GM18519 (cell line): ENCODE results near the gene FZD8.
"Not testable (repeated sequence)": the region's sequence is repeated elsewhere in the genome, so short reads cannot be mapped to it uniquely, and the experiment has no call there.

Experiments
- ATAC-seq: cut with Tn5 transposase; IDR thresholded peaks from one replicate; pipeline ENCODE4 v1.9.1; 2021; ENCODE audit warnings: mild to moderate bottlenecking, moderate library complexity; ENCODE audit not compliant: unreplicated experiment, low FRiP score

Gene FZD8, protein sequence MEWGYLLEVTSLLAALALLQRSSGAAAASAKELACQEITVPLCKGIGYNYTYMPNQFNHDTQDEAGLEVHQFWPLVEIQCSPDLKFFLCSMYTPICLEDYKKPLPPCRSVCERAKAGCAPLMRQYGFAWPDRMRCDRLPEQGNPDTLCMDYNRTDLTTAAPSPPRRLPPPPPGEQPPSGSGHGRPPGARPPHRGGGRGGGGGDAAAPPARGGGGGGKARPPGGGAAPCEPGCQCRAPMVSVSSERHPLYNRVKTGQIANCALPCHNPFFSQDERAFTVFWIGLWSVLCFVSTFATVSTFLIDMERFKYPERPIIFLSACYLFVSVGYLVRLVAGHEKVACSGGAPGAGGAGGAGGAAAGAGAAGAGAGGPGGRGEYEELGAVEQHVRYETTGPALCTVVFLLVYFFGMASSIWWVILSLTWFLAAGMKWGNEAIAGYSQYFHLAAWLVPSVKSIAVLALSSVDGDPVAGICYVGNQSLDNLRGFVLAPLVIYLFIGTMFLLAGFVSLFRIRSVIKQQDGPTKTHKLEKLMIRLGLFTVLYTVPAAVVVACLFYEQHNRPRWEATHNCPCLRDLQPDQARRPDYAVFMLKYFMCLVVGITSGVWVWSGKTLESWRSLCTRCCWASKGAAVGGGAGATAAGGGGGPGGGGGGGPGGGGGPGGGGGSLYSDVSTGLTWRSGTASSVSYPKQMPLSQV

DNA sequence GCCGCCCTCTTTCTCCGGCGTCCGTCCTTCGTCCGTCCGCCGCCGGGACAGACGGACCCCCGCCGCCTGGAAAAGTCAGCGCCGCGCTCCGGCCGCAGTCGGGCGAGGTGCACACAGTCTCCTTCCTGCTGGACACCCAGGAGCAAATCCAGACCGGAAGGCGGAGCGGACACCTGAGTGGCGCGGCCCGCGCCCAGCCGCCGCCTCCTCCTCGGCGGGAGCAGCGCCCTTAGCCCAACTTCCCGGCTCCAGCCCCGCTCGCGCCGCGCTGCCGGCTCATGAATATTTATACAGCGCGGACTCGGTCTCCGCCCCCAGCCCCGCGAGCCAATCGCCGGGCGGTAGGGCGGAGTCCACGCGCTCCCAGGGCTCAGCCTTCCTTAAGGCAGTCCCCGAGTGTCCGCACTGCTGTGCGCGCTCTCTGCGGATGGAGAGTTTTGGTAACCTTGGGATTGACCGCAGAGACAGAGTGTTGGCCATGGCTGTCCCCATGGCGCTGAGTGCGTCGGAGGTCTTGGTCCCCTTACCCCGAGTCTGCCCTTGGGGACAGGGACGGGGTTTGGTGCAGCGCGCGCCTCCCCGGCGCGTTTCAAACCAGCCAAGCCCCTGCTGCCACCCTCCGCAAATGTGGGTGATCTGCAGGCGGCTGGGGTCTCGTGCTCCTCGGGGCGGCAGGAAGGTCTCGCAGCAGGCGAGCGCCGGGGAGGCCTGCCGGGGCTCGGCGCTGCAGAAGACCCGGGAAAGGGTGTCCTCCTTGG lies at the start of gene FZD8:
FZD8 (minus strand) TSS at position 262 of the 758 bp plus-strand sequence. CDS start 867 bp downstream, outside the sequence.
- ATAC-seq: peak; percentile 83

GRCh38 chr10:35691522-35692236 lies 49.6 kb upstream of the FZD8 start:
- ATAC-seq: no peak

- ATAC-seq: no peak
These were observed 48.4 kb upstream of the FZD8 start for GRCh38 chr10:35690534-35690933.

- ATAC-seq: not testable (repeated sequence)
These were observed 43.8 kb upstream of the FZD8 start for GRCh38 chr10:35685858-35686257.

DNA sequence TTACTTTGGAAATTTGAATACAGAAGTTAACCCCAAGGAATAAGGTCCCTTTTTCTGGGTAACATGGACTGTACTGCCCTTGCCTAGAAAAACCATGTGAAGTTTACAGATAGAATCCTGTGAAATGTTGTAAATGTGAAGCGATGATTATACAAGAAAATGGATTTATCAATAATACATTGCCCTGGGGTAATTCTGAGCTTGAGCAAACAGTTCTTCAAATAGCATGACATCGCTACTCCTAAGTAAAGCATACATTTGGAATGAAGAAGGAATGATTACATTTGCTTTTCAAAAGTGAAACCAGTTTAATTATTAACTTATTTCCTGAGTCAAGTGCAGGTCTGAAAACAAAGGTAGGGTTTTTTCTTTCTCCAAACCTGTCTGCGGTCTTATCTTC lies 43.3 kb upstream of the FZD8 start:
- ATAC-seq: no peak

DNA sequence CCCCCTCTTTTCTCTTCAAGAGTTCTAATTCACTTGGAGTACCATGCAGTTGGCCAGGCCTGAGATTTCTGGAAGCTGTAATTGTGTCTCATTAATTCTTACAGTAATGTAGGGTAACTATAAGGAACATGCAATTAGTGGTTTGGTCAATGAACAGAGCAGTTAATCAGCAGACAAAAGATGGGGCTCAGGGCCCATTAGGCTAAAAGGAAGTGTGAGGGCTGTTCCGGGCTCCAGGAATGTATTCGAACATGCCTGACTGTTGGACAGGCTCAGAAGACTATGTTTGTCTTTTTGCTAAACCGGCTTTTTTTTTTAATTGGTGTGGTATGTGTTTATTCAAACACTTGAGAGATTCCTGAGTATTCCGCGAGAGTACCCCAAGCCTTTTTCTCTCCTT lies 42.5 kb upstream of the FZD8 start:
- no peak for ATAC-seq

- no peak for ATAC-seq
These were observed 33.8 kb upstream of the FZD8 start for GRCh38 chr10:35675846-35676245.

DNA sequence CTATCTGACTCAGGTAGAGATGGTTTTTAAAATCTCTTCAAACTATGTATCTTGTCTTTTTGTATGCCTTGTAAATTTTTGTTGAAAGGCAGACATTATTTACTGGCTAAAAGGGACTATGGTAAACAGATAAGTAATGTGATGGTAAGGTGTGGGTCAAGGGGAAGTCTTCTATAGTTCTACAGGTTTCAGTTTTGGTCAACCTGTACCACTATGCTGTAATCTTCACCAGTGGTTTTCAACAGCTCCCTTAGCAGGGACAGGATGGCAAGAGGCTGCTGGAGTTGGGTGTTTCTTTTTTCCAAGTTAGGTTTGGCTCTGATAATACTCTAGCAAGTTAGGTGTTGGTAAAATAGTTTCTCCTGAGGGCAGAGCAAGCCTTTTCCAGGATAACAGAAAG lies 32.7 kb upstream of the FZD8 start:
- no peak for ATAC-seq

DNA sequence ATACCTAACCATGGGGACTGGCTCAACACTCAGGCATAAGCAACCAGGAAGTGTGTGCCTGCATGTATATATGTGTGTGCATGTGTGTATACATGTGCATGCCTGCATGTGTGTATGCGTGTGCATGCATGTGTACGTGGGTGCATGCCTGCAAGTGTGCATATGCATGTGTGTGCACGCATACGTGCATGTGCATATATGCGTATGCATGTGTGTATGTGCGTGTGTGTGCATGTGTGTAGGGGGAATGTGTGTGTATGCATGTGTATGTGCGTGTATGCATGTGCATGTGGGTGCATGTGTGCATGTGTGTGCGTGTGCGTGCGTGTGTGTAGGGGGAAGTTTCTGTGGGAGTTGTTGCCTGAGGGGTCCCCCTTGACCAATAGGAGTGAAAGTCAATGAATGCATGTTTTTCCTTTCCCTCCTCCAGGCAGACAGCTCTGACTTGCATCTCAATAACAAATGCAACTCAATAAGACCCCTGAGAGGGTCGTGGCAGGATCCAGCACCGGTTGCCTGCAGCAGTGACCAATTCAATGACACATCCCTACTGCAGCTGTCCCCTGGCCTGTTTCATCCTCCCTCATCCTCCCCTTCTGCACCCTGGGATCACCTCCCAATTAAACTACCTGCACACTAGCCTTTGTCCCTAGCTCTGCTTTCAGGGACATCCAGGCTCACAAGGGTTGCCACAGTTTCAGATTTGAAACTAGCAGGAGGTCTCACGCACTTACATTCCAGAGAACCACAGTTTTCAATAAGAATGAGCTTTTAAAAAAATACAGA lies 27.0 kb upstream of the FZD8 start:
- ATAC-seq: no peak

DNA sequence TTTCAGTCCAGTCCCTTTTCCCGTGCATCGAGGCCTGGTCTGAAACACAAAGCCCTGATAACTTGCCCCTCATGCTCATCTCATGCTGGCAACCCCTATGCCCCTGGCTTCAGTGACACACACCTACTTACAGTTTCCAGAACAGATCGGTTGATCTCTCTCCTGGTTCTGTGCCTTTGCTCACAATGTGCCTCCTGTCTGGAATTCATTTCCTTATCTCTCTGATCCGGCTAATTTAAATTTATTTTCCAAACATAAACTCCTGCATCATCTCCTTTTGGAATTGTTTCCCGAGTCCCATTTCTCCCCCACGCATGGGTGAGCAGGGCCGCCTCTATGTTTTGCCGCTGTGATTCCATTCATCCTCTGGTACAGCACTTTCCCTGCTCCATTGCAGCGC lies 25.9 kb upstream of the FZD8 start:
- no peak for ATAC-seq

- no peak for ATAC-seq
These were observed 25.3 kb upstream of the FZD8 start for GRCh38 chr10:35667270-35667889.

DNA sequence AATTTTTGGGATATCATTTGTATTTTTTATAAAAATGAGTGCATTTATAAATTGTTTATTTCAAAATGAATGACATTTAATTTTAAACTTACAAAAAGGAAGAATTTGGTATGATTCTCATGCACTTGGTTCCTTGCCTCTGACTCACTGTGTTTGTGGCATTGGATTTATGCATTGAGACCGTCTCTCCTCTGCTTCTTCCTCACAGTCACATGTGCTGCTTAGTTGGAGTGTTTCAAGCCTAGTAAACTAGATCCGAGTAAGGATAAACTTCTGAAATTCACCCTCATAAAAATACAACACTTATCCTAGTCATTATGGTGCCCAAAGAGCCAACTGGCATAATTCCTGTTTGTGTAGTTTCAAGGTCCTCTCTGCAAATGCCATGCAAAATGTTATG lies 19.1 kb upstream of the FZD8 start:
- no peak for ATAC-seq

- ATAC-seq: no peak
These were observed 17.4 kb upstream of the FZD8 start for GRCh38 chr10:35659456-35659855.

- ATAC-seq: no peak
These were observed 15.5 kb upstream of the FZD8 start for GRCh38 chr10:35657621-35658020.

DNA sequence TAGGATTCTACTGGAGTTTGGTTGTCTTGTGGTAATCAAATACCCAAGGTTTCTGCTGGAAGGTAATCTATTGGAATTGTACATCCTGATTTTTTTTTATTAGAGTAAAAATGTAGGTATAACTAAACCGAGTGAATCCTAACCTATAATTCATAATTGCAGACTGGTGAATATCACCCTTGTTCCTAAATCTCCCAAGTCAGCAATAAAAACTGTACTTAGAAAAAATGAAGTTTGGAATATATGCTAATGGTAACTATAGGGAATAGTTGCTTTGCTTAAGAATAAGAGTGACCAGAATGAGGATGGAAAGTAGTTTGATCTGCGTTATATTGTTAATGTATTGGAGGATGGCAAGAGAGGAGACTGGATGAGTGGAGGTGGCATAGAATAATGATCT lies 10.7 kb upstream of the FZD8 start:
- no peak for ATAC-seq

- no peak for ATAC-seq
These were observed 8.8 kb upstream of the FZD8 start for GRCh38 chr10:35650894-35651293.

DNA sequence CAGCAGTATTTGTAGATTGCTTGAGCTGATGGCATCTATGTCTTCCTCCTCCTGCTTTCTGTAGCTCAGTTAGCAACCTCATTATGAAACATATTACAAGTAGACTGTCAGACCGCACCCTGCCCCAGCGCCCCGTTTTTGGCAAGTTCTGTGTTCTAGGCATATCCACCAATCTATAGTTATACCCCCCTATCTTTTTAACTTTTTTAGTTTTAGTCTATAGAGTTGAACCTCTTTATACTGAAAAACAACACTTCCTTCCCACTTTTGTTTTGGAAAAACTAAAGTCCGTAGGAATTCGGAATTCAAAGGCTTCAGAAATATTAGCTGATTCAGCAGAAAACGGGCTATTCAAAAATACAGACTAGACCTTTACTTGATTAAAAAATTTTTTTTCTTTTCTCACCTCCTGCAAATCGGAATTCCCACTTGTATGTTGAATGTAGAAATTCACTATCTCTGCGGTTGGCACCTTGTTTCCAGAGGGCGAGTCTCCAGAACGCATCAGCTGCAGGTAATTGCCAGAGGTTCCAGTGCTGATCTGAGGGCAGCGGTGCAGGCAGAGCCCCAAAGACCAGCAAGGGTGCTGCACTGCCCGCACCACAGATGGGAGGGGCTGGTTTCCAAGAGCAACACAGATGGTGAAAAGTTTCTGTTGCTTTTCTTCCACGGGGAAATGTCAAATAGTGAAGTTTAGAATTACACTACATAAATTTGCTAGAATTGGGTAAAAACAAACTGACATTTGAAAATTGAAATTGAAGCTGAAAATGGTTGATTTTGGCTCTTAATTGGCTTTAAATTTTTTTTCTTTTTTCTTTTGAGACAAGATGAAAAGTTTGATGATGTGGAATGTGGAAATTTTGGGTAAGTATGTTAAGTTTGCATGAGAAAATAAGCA lies 2.2 kb upstream of the FZD8 start:
- no peak for ATAC-seq
